HG02884 (cell line): ENCODE data around the gene SOX10.

Experiments
- ATAC-seq: cut with Tn5 transposase; IDR thresholded peaks from one replicate; pipeline ENCODE4 v1.9.1; 2021; ENCODE audit warnings: mild to moderate bottlenecking, moderate library complexity; ENCODE audit not compliant: unreplicated experiment

The SOX10 gene

DNA sequence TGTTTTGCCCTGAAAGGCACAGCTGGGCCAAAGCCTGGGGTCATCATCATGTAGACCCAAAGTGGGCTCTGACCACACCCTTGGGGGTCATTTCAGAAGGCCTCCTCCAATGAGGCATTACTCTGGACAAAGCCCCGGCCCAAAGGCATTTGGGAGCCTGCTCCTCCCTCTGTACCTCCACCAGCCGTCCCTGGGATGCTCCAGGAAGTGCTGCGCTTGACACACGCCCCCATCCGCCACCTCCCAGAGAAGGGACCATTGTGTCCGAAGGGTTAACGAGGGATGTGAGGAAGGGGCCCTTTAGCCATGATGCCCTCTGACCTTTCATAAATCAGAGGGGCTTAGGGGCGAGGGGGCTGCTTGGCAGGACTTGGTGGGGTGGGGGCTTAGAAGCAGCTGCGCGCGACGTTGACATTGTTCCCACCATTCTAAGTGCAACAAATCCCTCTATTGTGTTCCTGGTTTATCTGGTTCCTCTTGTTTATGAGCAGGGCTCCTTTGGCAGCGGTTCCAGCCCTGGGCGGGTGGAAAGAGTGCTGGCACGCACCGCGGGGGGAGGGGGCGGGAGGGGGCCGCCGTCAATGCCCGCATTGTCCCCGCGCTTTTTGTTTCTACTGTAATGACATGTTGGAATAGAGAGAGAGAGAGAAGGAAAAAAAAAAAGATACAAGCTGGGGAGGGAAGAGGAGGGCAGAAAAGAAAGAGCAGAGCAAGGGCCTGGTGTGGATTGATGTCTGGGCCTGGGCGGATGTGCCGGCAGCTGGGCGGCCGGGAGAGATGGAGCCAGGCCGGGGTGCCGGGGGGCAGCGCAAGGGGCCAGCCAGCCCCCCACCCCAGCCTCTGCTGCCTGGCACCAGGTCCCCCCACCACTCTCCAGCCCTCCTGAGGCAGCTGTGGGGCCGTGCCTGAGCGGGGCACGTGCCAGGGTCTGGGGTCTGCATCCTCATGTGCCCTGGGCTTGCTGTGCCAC is 32.1 kb upstream of the SOX10 start:
- ATAC-seq = no peak

- no peak for ATAC-seq
Measured at GRCh38 chr22:38014083-38014482, 29.7 kb upstream of the SOX10 start.

DNA sequence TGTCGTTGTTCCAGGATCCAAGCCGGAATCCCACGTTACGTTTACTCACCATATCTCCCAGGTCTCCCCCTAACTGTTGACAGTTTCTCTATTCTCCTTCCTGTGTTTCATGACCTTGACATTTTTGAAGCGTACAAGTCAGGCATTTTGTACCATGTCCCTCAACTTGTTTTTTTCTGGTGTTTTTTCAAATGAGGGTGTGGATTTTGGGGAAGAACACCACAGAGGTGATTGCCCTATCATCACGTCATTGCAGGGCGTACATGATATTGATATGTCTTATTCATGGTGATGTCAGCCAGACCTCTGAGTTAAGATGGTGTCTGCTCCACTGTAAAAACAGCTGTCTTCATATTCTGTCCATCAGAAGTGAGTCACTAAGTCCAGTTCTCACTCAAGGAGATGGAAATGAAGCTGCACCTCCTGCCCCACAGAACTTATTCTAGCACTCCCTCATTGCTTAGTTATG is 28.3 kb upstream of the SOX10 start:
- no peak for ATAC-seq

DNA sequence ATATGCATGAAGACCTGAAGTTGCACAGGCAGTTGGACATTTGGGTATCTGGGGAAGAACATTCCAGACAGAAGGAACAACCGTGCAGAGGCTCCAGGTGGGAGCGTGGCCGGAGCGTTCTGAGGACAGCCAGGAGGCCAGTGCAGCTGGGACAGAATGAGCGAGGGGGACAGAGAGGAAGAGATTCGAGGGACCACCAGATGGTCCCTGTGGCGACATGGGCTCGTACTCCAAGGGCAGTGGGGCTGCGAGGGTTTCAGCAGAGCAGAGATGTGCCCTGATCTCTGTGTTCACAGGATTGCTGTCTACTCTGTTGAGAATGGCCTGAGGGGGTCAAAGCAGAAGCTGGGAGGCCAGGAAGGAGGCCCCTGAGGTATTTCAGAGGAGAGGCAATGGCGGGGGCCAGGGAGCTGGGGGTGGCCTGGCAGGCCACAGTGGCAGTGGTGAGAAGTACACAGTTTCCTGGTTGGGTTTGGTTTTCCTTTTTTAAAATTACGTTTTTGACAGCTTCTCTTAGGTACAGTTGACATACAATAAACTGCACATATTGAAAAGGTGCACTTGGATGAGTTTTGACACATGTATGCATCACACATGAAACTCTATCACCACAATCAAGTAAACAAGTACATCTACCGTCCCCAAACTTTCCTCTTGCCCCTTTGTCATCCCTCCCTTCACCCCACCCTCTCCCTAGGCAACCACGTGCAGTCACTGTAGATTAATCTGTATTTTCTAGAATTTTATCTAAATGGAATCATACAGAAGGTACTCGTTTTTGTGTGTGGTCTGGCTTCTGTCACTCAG is 24.8 kb upstream of the SOX10 start:
- ATAC-seq = no peak

GRCh38 chr22:38007330-38007902 is 23.1 kb upstream of the SOX10 start:
- no peak for ATAC-seq

DNA sequence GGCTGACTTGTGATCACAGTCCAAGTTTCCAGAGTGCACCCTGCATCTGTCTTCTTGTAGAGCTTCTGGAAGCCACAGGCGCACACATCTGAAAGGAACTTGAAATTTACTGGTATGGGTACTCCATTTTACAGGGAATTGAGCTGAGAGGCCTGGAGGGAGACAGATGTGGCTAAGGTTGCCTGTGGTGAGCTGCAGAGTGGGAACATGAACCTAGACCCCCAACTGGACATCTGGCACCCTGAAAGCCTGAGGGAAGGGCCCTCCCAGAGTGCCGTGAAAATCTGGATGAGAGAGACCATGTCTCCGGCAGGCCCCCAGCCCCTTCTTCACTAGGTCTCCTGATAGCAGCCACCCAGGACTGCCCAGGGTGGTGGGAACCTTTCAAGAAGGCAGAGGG is 22.6 kb upstream of the SOX10 start:
- no peak for ATAC-seq

DNA sequence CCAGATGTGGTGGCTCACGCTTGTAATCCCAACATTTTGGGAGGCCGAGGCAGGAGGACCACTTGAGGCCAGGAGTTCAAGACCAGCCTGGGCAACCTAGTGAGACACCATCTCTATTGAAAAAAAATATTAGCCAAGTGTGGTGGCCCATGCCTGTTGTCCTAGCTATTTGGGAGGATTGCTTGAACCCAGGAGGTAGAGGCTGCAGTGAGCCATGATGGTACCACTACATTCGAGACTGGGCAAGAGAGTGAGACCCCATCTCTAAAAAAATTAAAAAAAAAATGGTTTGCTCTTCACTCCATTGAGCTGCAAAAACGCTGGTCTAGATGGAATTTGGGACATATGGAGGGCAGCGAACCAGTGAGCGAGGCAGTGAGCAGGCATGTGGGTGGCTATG is 21.6 kb upstream of the SOX10 start:
- ATAC-seq = no peak

DNA sequence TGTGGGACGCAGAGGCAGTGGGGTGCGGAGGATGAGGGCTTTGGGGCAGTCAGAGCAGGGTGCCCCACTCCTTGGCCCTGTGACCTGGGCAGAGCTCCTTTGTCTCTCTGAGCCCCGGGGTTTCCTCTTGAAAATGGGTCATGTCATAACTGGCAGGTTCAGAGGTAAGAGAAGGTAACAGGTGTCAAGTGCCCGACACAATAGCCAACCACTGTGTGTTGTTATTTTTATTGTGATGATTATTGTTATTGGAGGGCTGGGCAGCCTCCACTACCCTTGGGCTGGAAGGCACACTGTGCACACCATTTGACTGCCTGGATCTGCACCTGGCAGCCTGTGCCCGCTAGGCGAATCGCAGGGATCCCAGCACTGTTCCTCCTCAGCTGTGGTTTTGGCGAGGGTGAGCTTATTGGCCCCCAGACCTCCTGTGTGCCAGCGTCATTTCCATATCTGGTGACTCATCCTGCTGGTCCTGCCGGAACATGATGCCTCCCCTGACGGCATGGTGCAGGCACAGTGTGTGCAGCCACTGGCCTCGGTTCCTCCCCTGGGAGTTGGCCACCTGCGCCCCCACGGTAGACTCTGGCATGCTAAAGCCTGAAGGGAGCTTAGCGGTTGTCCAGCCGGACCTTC is 15.4 kb upstream of the SOX10 start:
- ATAC-seq = no peak

GRCh38 chr22:37999236-37999635 is 14.9 kb upstream of the SOX10 start:
- ATAC-seq = no peak

- no peak for ATAC-seq
Measured at GRCh38 chr22:37998543-37998942, 14.2 kb upstream of the SOX10 start.

DNA sequence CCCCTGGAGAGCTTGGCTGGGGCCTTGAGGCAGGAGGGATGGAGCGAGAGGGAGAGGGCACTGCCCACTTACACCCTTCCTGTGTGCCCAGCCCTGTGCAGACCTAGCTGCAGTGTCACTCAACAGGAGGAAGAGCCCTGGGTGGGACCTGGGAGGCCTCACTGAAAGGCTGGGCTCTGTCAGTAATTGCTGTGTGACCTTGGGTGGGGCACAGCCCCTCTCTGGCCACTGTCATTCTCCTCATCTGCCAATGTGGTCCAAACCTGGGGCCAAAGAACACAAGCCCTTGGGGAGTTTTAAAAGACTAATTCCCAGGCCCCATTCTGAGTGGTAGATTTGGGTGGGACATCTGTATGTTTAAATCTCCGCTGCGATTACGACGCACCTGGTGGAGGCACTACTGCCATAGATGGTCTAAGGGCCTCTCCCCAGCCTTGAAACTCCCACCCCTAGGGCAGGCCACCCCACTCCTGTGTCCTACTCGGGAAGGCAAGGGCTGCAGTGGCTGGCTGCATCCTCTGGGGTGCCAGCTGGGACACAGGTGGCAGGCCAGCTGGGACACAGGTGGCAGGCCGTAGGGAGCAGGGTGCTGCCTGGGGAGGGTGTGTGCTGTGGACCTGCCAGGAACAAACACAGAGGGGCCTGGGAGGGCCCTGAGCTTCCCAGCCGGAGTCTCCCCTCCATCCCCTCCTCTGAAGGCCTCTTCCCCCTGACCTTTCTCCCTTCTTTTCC is 12.3 kb upstream of the SOX10 start:
- no peak for ATAC-seq

- no peak for ATAC-seq
Measured at GRCh38 chr22:37996079-37996478, 11.7 kb upstream of the SOX10 start.

- no peak for ATAC-seq
Measured at GRCh38 chr22:37995460-37995859, 11.1 kb upstream of the SOX10 start.

DNA sequence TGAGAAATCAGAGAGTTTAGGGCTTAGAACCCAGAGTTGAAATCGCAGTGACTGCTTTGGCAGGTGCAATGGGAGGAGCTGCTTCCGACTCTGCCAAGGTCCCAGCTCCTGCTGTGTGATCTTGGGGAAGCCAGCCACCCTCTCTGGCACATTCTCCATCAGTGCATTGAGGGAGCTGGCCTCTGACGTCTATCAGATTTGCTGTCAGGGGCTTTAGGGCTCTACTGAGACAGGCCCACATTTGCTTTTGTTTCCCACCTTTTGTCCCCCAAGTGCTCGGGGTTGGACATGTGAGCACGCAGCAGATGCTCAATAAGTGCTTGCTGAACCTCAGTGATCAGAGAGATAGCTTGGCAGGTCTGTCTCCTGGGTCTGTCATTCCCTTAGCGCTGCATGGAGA is 10.6 kb upstream of the SOX10 start:
- no peak for ATAC-seq

- no peak for ATAC-seq
Measured at GRCh38 chr22:37994049-37994448, 9.7 kb upstream of the SOX10 start.

GRCh38 chr22:37991731-37992442 is 7.5 kb upstream of the SOX10 start:
- ATAC-seq = no peak

DNA sequence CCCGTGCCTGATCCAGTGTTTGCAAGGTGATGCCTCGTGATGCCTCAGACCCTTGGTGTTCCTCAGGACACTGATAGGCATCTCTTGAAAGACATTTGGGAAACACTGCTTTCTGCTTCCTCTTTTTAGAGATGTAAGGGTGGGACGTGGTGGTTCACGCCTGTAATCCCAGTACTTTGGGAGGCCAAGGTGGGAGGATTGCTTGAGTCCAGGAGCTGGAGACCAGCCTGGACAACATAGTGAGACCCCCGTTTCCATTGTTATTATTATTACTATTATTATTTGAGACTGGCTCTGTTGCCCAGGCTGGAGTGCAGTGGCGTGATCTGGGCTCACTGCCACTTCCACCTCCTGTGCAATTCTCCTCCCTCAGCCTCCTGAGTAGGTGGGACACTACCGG is 6.5 kb upstream of the SOX10 start:
- ATAC-seq = no peak

DNA sequence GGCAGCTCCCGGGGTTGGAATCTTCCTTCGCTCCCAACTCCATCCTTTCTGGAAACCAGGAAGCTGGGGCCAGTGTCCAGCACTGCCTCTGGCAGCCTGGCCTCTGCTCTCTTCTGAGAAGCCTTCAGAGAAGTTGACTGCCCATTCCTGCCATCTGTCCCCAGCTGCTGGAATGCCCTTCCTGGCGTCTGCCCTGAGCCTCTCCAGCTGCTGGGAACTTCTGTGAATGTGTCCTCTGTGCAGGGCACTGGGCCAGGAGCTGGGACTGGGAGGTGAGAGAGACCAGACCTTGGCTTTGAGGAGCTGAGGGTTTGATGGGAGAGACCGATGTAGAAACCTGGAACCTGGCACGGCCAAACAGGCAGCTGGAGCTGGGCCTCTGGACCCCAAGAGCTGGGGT is 5.9 kb upstream of the SOX10 start:
- no peak for ATAC-seq

DNA sequence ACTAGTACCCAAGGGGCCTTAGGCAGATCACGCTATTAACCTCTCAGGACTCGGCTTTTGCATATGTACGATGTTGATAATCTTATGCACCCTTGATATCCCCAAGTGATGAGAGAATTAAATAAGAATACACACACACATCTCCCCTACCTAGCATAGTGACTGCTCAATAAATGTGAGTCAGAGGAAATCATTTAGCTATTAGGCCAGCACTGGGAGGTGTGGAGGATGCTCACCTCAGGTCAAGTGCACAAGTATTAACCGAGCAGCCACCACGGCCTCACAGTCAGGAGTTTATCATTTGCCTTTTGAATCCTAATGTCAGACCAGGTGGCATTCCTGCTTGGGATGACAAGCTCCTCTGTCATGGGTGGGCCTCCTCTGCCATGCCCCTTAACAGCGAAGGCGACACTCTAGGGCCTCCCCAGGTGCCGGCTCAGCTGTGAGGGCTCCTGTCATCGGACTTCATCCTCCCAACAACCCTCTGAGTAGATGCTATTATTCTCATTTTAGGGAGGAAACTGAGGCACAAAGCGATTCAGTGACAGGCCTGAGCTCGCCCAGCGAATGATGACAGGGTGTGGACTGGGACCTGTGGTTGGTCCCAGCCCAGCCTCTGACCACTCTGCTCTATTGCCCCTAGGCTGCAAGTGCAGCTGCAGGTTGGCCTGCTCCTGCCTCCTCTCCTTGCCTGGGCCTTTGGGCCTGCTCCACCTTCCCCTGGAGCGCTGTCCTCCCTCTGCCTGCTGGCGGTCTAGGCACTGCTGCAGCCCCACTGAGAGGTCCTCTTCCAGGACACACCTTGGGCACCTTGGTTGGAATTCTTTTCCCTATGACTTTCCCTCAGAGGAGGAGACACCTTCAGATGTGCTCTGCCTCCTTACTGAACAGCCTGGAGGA is 5.0 kb upstream of the SOX10 start:
- no peak for ATAC-seq
